GM18520 (cell line): ENCODE measurements around the gene ARID5B.

Experiments used
- ATAC-seq: cut with Tn5 transposase; IDR thresholded peaks from one replicate; pipeline ENCODE4 v1.9.1; 2021; ENCODE audit not compliant: unreplicated experiment

ARID5B gene

DNA sequence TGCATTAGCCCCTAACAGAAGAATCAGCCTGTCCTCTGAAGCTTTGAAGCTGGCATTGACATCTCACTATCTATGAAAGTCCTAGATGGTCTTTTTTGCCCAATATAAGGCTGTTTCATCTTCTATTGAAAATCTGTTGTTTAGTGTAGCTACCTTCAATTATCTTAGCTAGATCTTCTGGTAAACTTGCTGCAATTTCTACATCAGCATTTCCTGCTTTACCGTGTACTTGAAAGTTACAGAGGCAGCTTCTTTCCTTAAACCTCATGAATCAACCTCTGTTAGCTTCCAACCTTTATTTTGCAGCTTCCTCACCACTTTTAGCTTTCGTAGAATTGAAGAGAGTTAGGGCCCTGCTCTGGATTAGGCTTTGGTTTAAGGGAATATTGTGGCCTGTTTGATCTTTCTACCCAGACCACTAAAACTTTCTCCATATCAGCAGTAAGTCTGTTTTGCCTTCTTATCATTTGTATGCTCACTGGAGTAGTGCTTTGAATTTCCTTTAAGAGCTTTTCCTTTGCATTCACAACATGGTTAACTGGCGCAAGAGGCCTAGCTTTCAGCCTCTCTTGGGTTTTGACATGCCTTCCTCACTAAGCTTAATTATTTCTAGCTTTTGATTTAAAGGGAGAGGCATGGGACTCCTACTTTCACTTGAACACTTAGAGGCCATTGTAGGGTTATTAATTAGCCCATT, 32.5 kb downstream of the ARID5B start:
- no peak for ATAC-seq

GRCh38 chr10:61935077-61935476, 33.6 kb downstream of the ARID5B start:
- no peak for ATAC-seq

DNA sequence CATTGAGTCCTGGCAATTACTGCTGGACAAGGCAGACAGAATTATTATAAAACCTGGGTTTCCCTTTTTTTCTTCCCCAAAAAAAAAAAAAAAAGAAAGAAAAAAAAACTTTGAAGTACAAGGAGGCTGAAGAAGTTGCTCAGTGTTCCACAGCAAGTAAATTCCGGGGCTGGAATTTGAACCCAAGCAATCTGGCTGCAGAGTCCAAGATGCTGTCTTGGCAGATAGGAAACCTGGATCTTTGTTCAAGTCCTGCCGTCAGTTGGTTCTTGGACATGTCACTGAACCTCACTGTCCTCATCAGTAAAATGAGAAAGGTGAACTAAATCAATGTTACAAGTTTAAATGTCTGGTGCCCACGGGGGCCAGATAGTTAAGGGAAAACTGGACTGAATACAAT, 35.3 kb downstream of the ARID5B start:
- ATAC-seq = no peak

- ATAC-seq = no peak
Observed at GRCh38 chr10:61937631-61938351, 36.3 kb downstream of the ARID5B start.

DNA sequence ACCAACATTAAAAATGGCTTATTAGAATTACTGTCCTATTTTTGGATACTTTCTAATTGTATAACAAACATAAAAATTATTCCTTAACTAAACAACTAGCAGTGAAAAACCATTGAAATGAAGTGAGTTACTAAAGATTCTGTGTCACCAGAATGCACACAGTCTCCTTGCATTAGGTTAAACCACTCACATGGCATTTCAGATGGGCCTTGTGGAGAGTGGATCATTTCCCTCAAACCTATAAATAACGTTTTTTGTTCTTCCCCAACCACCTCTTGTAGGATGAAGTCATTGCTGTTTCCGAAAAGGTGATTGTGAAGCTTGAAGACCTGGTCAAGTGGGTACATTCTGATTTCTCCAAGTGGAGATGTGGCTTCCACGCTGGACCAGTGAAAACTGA, 38.4 kb downstream of the ARID5B start:
- no peak for ATAC-seq

GRCh38 chr10:61941202-61941681, 39.7 kb downstream of the ARID5B start:
- no peak for ATAC-seq

GRCh38 chr10:61942604-61943461, 41.3 kb downstream of the ARID5B start:
- no peak for ATAC-seq

- ATAC-seq = peak; percentile 32
Observed at GRCh38 chr10:61943674-61944378, 42.3 kb downstream of the ARID5B start.

- ATAC-seq = no peak
Observed at GRCh38 chr10:61944410-61945147, 43.1 kb downstream of the ARID5B start.

DNA sequence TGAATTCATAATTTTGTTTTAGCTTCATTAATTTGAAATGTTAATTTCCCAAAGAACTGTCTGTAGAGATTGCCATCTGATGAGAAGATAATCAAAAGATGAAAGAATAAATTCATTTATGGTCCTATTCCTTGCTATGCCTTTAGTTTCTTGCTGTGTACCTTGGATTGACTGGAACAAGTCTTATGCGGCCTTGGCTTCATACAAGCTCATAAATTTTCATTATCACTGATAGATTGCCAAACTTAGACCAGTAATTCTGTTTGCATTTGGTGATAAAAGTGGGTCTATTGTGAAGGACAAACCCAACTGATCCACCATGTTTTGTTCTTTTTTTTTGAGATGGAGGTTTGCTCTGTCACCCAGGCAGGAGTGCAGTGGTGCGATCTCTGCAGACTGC, 48.2 kb downstream of the ARID5B start:
- no peak for ATAC-seq

DNA sequence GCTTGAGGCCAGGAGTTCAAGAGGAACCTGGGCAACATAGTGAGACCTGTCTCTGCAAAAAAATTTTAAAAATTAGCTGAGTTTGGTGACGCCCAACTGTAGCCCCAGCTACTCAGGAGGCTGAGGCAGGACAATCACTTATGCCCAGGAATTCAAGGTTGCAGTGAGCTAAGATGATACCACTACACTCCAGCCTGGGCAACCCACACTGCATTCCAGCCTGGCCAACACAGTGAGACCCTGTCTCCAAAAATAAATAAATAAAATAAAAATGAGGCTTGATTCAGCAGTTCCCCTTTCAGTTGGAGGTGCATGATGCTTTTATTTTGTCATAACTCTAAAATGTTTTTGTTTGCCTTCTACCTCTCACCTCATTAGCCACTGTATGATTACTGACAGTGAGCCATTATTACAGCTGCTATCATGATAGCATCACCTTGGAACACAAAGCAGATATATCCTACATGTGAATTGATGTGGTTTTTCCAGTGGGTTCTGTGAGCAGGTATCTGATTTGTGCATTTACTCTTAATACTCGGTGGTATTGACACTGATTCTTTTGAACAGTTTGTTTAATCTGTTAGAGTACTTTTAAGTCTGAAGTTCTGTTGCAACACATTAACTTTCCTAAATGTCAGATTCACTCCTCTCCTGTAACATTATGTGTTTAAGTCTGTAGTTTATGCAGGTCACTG, 49.1 kb downstream of the ARID5B start:
- no peak for ATAC-seq

DNA sequence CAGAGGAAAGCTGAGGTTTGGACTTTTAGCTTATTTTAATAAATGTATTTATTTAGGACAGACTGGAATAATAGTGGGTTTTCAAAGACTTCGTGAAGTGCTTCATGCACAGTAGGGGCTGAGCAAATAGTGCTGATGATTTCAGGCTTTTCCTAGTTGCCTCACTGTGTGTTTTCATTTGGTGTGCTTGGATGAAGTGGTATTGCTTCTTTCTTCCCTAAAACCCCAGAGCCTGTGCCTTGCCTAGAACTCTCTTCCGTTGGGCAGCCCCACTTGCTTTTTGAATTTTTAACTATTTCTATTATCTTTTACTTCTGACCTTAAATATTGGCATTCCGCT, 49.6 kb downstream of the ARID5B start:
- ATAC-seq = no peak

DNA sequence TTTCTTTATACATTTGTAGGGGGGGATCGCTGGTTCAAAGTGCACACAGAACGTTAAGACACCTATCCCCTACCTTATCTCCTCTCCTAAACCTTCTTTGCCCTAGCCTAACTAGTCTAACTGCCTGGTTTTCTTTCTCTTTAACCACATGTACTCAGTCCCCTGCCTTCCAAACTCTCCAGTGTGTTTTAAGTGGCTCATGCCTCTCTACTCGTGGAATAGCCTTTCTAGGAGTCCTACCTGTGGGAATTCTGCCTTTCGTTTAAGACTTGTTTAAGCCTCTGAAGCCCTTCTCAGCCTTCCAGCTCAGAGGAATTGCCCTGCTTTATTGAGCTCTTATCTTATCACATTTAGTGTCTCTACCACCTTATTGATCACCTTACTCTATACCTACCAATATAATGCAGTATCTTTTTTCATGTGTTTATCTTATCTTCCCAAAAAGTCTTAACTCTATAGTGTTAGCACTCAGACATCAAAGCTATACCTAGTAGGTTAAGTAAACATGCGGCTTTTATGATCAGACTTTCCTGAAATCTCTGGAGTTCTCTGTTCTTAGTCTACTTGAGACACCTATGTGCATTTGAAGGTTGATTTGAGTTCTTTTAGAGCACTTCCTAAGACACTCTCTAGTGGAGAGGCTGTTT, 50.7 kb downstream of the ARID5B start:
- ATAC-seq = no peak

GRCh38 chr10:61953183-61953582, 51.7 kb downstream of the ARID5B start:
- ATAC-seq = no peak

GRCh38 chr10:61957806-61958205, 56.3 kb downstream of the ARID5B start:
- ATAC-seq = no peak

- ATAC-seq = no peak
Observed at GRCh38 chr10:61958311-61958710, 56.8 kb downstream of the ARID5B start.

GRCh38 chr10:61958805-61959204, 57.3 kb downstream of the ARID5B start:
- no peak for ATAC-seq

GRCh38 chr10:61959814-61960213, 58.3 kb downstream of the ARID5B start:
- ATAC-seq = no peak

GRCh38 chr10:61960396-61961120, 59.1 kb downstream of the ARID5B start:
- no peak for ATAC-seq
